ENCODE data around the gene RAI14. TPM values are rescaled to one million over a fixed set of nuclear protein-coding genes. Genes with fewer than 3 reads are reported as not detected.

RAI14 gene
- total and polyA plus RNA-seq, 3 donors from 2014 or later = 34.3 to 54.6 (median 49.6) TPM

DNA sequence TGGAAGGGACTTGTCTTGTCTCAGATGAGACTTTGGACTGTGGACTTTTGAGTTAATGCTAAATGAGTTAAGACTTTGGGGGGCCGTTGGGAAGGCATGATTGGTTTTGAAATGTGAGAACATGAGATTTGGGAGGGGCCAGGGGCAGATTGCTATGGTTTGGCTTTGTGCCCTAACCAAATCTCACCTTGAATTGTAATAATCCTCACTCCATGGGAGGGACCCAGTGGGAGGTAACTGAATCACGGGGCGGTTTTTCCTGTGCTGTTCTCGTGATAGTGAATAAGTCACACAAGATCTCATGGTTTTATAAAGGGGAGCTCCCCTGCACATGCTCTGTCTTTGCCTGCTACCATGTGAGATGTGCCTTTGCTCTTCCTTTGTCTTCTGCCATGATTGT is 72.1 kb downstream of the RAI14 start:
- 91% methylated on average over 4 of the region's 4 CpGs for WGBS, 2 donors
- Histone ChIP-seq H3K27me3 (no peaks in the 10 kb centered on the region), H3K36me3 (ENCODE audit: low read depth, missing control alignments) (no peaks in the 10 kb centered on the region), H3K27ac (no peak overlapping the region), H3K4me1 (no peaks in the 10 kb centered on the region), H3K4me3 (no peak overlapping the region), H3K9me3 (no peaks in the 10 kb centered on the region)
- TF ChIP-seq, protein P1, sequence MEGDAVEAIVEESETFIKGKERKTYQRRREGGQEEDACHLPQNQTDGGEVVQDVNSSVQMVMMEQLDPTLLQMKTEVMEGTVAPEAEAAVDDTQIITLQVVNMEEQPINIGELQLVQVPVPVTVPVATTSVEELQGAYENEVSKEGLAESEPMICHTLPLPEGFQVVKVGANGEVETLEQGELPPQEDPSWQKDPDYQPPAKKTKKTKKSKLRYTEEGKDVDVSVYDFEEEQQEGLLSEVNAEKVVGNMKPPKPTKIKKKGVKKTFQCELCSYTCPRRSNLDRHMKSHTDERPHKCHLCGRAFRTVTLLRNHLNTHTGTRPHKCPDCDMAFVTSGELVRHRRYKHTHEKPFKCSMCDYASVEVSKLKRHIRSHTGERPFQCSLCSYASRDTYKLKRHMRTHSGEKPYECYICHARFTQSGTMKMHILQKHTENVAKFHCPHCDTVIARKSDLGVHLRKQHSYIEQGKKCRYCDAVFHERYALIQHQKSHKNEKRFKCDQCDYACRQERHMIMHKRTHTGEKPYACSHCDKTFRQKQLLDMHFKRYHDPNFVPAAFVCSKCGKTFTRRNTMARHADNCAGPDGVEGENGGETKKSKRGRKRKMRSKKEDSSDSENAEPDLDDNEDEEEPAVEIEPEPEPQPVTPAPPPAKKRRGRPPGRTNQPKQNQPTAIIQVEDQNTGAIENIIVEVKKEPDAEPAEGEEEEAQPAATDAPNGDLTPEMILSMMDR (IDR thresholded peaks at IDR 0.05) = no peak
- no peak for TF ChIP-seq POLR2A (IDR thresholded peaks at IDR 0.05)
- intact Hi-C loops (cut with DNase I; ENCODE audit: low total_unique reads) = no loop called here
- no peak for DNase-seq

DNA sequence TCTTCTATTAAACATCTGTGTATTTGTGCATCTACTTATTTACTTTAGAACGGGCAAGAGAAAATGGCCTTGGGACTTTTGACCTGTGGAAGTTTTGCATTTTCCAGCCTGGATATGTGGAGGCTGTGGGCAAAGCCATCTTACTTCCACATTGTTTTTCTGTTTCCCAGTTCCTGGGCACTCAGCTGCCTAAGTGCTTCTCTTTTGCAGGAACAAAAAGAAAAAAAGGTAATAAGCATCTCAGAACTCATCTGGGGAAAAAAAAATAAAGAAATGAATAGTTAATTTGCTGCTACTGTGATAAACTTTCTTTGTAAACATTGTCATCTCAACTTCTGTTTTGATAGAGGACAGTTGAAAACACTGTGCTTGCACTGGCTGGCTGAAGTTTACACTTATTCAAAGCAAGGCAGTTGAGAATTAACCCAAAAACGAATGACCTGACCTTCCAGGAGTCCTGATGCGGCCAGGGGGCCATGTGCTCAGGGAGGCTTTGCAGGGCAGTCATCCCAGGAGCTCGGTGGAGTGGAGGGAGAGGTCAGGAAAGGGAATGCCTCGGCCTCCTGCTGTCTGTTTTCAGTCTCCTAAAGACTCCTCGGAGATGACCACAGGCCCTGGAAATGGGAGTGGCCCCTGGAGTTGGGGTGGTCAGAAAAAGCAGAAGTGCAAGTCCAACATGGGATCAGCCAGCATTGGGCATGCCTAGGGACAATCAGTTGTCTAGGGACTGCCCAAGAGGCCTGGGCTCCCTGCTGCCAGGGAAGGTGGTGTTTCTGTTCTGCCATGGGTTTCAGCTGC is 75.5 kb downstream of the RAI14 start:
- no peaks in the 10 kb centered on the region for H3K4me1 ChIP-seq
- H3K36me3 ChIP-seq (ENCODE audit: low read depth, missing control alignments) = no peaks in the 10 kb centered on the region
- no peak for TF ChIP-seq POLR2A (IDR thresholded peaks at IDR 0.05)
- TF ChIP-seq, protein P1 (IDR thresholded peaks at IDR 0.05) = no peak
- DNase-seq = no peak
- no peaks in the 10 kb centered on the region for H3K9me3 ChIP-seq
- H3K4me3 ChIP-seq = no peak overlapping the region
- no peaks in the 10 kb centered on the region for H3K27me3 ChIP-seq
- intact Hi-C loops (cut with DNase I; ENCODE audit: low total_unique reads) = no loop called here
- WGBS, 2 donors = 53 to 57% methylated on average over 6 of the region's 6 CpGs
- no peak overlapping the region for H3K27ac ChIP-seq

DNA sequence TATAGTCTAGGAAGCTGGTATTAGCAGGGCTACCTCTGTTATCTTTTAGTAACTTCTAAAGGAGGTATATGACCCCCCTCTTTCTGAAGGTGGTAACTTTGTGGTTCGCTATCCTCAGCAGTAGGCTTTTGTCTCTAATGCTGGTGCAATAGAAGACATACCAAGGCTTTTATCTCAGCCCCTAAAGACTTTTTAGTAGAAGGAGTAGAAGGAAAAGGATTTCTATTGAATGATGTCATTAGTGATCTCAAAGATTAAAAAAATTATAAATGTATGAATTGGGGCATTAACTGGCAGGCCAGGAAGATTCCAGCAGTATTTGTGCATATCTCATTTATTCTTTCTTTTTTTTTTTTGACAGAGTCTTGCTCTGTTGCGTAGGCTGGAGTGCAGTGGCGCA is 78.2 kb downstream of the RAI14 start:
- TF ChIP-seq POLR2A (IDR thresholded peaks at IDR 0.05) = no peak
- TF ChIP-seq, protein P1 (IDR thresholded peaks at IDR 0.05) = no peak
- intact Hi-C loops (cut with DNase I; ENCODE audit: low total_unique reads) = no loop called here
- no peak overlapping the region for H3K4me3 ChIP-seq
- no peaks in the 10 kb centered on the region for H3K27me3 ChIP-seq
- peaks cover 7% of the 10 kb centered on the region for H3K4me1 ChIP-seq
- H3K9me3 ChIP-seq = no peaks in the 10 kb centered on the region
- DNase-seq = no peak
- 88 to 89% methylated on average over 3 of the region's 3 CpGs for WGBS, 2 donors
- no peak overlapping the region for H3K27ac ChIP-seq
- H3K36me3 ChIP-seq (ENCODE audit: low read depth, missing control alignments) = no peaks in the 10 kb centered on the region

DNA sequence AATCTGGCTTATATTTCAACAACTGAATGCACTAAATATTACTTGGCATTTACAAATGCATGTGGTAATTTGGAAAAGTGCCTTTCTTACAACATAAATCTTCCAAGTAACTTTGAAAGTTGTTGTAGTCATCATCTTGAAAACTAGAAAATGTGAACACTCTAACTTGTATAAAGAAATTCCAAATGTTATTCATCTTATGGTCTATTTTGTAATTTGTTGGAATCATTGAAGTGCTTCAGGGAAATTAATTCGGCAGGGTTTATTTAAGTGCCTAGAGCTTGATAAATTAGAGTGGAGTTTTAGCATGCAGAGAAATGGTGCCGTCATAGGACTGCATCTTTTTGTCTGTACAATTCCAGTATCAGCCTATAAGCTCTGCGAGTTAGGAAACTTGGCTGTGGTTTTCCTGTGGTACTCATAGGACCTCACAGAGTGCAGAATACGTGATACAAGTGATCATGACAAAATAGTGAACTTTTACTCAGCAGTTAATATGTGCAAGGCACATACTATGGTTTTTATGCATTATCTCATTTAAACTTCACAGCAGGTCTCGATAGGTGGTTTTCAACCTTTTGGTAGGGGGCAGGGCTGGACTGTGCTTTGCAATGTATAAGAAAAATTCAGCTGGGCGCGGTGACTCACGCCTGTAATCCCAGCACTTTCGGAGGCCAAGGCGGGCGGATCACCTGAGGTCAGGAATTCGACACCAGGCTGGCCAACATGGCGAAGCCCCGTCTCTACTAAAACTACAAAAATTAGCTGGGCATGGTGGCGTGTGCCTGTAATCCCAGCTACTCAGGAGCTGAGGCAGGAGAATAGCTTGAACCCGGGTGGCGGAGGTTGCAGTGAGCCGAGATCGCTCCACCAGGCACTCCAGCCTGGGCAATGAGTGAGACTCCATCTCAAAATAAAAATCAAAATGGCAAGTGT is 79.6 kb downstream of the RAI14 start:
- Histone ChIP-seq H3K9me3 (no peaks in the 10 kb centered on the region), H3K4me1 (peaks cover 7% of the 10 kb centered on the region), H3K27ac (no peak overlapping the region), H3K27me3 (no peaks in the 10 kb centered on the region), H3K4me3 (no peak overlapping the region), H3K36me3 (ENCODE audit: low read depth, missing control alignments) (no peaks in the 10 kb centered on the region)
- TF ChIP-seq POLR2A (IDR thresholded peaks at IDR 0.05) = no peak
- TF ChIP-seq, protein P1 (IDR thresholded peaks at IDR 0.05) = no peak
- no peak for DNase-seq
- WGBS, 2 donors = 89 to 93% methylated on average over 19 of the region's 19 CpGs
- intact Hi-C loops (cut with DNase I; ENCODE audit: low total_unique reads) = no loop called here

Measured in testis (tissue), 3 donors.